SIG-M5 treated with dmso at 0.1 percent for 504 hours (cell line): ENCODE measurements around the gene KRTAP5-2.

Experiments used
- DNase-seq: peaks from one replicate; lab custom pipeline; 2025; ENCODE audit not compliant: unreplicated experiment; lab: John Stamatoyannopoulos, UW

The KRTAP5-2 gene

GRCh38 chr11:1557051-1557884 lies 40.8 kb downstream of the KRTAP5-2 start:
- DNase-seq = no peak

GRCh38 chr11:1556278-1556902 lies 41.7 kb downstream of the KRTAP5-2 start:
- DNase-seq = no peak

- no peak for DNase-seq
These were observed 42.4 kb downstream of the KRTAP5-2 start for GRCh38 chr11:1555713-1556153.

- DNase-seq = no peak
These were observed 42.9 kb downstream of the KRTAP5-2 start for GRCh38 chr11:1554981-1555712.

- no peak for DNase-seq
These were observed 44.1 kb downstream of the KRTAP5-2 start for GRCh38 chr11:1553808-1554594.

- no peak for DNase-seq
These were observed 48.5 kb downstream of the KRTAP5-2 start for GRCh38 chr11:1549338-1550330.

- DNase-seq = peak; percentile 14
These were observed 49.6 kb downstream of the KRTAP5-2 start for GRCh38 chr11:1548221-1549070.

GRCh38 chr11:1547467-1548098 lies 50.5 kb downstream of the KRTAP5-2 start:
- DNase-seq = no peak
